NK-92 treated with Interleukin-12 subunit alpha and Interleukin-12 subunit beta, amount 100 ng/mL, for 24 hours (cell line): Measurements from ENCODE around the gene RFPL1.
"Not testable (repeated sequence)": the region's sequence is repeated elsewhere in the genome, so short reads cannot be mapped to it uniquely, and the experiment has no call there.

ENCODE experiments used
- DNase-seq: peaks from one replicate; lab custom pipeline; 2025; lab: John Stamatoyannopoulos, UW

RFPL1 gene

DNA sequence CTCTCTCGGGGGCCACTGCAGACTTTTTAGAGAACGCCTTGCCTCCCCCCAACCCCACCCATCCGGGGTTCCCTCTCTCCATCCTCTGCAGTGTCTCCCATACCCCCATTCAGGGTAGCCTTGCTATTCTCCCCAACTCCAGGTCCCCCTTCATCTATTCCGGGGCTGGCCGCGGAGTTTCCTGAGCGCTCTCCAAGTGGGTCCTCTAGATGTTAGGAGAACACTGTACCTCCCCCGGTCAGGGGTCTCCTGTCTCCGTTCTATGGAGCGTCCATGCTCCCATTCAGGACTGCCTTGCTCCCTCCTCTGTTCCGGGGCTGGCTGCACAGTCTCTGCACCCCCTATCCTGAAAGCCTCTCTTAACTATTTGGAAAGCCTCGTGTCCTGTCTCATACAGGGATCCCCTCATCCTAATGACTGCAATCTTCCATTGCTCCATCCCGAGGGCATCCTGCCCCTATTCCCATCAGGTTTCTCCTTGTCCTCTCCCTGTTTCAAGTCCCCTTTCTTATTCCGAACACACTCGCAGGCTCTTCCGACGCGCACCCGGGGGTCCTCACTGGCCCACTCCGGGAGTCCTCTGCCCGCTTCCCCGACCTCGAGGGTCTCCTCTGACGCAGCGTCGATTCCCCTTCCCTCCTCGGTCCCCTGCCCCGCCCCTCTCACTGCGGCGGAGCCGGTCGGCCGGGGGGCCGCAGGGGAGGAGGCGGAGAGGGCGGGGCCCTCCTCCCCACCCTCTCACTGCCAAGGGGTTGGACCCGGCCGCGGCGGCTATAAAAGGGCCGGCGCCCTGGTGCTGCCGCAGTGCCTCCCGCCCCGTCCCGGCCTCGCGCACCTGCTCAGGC, 41.3 kb downstream of the RFPL1 start, which contains the start of gene NEFH:
NEFH (plus strand) TSS at position 802 of the 845 bp plus-strand sequence. CDS start 45 bp downstream, outside the sequence.
- no peak for DNase-seq

DNA sequence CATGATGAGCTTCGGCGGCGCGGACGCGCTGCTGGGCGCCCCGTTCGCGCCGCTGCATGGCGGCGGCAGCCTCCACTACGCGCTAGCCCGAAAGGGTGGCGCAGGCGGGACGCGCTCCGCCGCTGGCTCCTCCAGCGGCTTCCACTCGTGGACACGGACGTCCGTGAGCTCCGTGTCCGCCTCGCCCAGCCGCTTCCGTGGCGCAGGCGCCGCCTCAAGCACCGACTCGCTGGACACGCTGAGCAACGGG, 41.8 kb downstream of the RFPL1 start:
- no peak for DNase-seq

GRCh38 chr22:29480512-29481264, 42.3 kb downstream of the RFPL1 start:
- DNase-seq, result no peak

- no peak for DNase-seq
Observed at GRCh38 chr22:29481265-29482000, 43.0 kb downstream of the RFPL1 start.

DNA sequence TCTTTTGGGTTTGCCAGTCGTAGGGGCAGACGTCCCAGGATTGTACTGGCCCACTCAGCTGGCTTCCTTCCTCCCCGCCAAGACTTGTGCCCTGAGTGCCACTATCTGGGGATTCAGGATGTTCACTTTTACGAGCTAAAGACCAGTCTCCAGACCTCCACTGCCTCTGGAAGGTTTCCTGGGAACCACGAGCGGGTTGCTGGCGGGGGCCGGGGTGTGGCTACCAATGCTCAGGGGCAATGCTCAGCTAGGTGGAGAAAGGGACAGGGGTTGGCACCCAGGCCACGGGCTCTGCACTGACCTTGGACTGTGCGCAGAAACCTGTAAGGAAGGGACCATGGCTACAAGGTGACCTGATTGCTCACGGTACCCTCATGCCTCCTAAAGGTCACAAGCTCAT, 43.9 kb downstream of the RFPL1 start:
- DNase-seq, result no peak

DNA sequence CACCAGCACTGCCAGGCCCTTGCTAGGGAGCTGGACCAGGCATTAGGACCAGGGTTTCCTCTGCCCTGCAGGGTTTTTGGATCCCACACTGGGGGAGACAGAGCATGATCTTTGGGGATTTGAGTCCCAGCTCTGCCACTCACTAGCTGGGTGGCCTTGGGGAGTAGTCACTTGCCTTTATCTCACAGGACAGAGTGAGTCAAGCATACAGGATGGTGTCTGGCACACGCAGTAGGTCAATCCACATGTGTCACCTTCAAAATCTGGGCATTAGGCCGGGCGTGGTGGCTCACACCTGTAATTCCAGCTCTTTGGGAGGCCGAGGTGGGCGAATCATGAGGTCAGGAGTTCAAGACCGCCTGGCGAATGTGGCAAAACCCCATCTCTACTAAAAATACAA, 44.3 kb downstream of the RFPL1 start:
- no peak for DNase-seq

DNA sequence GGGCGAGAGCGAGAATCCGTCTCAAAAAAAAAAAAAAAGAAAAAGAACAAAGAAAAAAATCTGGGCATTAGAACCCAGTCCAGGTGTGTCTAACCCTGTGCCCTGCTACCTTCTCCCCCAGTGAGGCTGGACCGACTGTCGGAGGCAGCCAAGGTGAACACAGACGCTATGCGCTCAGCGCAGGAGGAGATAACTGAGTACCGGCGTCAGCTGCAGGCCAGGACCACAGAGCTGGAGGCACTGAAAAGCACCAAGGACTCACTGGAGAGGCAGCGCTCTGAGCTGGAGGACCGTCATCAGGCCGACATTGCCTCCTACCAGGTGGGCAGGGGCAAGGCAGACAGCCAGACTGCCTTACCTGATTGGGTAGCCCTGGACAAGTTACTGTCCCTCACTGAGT, 44.9 kb downstream of the RFPL1 start:
- no peak for DNase-seq

DNA sequence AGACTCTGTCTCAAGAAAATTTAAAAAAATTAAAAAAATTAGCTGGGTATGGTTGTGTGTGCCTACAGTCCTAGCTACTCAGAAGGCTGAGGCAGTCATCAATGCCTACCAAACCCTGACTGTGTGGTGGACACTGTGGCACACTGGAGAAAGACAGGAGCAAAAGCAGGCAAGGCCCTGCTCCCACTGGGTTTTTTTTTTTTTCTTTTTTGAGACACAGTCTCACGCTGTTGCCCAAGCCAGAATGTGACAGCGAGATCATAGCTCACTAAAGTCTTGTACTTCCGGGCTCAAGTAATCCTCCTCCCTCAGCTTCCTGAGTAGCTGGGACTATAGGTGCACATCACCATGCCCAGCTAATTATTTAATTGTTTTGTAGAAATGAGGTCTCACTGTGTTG, 46.3 kb downstream of the RFPL1 start:
- no peak for DNase-seq

GRCh38 chr22:29485448-29485847, 47.1 kb downstream of the RFPL1 start:
- no peak for DNase-seq

DNA sequence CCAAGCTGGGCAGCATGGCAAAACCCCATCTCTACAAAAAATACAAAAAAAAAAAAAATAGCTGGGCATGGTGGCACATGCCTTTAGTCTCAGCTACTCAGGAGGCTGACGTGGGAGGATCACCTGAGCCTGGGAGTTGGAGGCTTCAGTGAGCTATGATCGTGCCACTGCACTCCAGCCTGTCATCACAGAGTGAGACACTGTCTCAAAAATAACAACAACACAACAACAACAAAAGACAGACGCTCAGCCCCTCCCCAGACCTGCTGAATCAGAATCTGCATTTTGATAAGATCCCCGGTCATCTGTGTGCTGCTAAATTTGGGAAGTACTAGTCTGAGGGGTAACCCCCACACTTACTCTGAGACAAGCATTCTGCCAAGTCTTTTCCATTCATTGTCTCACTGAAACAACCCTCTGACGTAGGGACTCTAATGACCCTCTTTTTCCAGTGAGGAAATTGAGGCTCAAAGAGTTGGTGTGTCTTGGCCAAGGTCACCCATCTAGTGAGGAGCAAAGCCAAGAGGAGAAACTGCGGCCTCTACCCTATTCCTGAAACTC, 49.1 kb downstream of the RFPL1 start:
- DNase-seq, result no peak

DNA sequence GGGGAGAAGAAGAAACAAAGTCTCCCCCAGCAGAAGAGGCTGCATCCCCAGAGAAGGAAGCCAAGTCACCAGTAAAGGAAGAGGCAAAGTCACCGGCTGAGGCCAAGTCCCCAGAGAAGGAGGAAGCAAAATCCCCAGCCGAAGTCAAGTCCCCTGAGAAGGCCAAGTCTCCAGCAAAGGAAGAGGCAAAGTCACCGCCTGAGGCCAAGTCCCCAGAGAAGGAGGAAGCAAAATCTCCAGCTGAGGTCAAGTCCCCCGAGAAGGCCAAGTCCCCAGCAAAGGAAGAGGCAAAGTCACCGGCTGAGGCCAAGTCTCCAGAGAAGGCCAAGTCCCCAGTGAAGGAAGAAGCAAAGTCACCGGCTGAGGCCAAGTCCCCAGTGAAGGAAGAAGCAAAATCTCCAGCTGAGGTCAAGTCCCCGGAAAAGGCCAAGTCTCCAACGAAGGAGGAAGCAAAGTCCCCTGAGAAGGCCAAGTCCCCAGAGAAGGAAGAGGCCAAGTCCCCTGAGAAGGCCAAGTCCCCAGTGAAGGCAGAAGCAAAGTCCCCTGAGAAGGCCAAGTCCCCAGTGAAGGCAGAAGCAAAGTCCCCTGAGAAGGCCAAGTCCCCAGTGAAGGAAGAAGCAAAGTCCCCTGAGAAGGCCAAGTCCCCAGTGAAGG, 50.9 kb downstream of the RFPL1 start:
- not testable (repeated sequence) for DNase-seq

DNA sequence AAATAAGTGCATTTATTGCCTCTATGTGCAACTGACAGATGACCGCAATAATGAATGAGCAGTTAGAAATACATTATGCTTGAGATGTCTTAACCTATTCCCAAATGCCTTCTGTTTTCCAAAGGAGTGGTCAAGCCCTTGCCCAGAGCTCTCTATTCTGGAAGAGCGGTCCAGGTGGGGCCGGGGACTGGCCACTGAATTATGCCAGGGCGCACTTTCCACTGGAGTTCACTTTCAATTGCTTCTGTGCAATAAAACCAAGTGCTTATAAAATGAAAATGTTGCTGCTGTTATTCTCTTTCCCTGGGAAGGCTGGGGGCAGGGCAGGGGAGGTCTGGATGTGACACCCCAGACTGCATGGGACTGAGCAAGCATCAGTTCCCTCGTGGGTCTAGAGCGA, 52.6 kb downstream of the RFPL1 start:
- DNase-seq, result no peak
